Endothelial cell (in vitro differentiated cells): Measurements from ENCODE around the gene DNAI1. TPM values are rescaled to one million over a fixed set of nuclear protein-coding genes. Genes with fewer than 3 reads are reported as not detected.

Experiments used
- DNase-seq: peaks from one replicate; pipeline ENCODE4 v3.0.0; 2021; ENCODE audit warnings: low spot score
- H3K27ac Mint-ChIP-seq: one replicate; pipeline ENCODE4 v1.8.0; 2021; ENCODE audit warnings: mixed read lengths, inconsistent platforms; ENCODE audit not compliant: unreplicated experiment
- H3K27me3 Mint-ChIP-seq: one replicate; pipeline ENCODE4 v1.8.0; 2021; ENCODE audit warnings: mild to moderate bottlenecking, moderate library complexity, mixed read lengths, inconsistent platforms; ENCODE audit not compliant: unreplicated experiment
- H3K36me3 Mint-ChIP-seq: one replicate; pipeline ENCODE4 v1.8.0; 2021; ENCODE audit warnings: mild to moderate bottlenecking, low read depth, mixed read lengths, inconsistent platforms; ENCODE audit not compliant: unreplicated experiment
- H3K4me1 Mint-ChIP-seq: one replicate; pipeline ENCODE4 v1.8.0; 2021; ENCODE audit warnings: mild to moderate bottlenecking, mixed read lengths, inconsistent platforms; ENCODE audit not compliant: unreplicated experiment
- H3K4me3 Mint-ChIP-seq: one replicate; pipeline ENCODE4 v1.8.0; 2021; ENCODE audit warnings: mild to moderate bottlenecking, mixed read lengths, inconsistent platforms; ENCODE audit not compliant: unreplicated experiment
- H3K9me3 Mint-ChIP-seq: one replicate; pipeline ENCODE4 v1.8.0; 2021; ENCODE audit warnings: mixed read lengths, inconsistent platforms; ENCODE audit not compliant: unreplicated experiment
- total RNA-seq: library from RNA; stranded (reverse); fragmentation: NEBNext Ultra II Directional; extraction: Animal tissue kit (Norgen Biotek cat#: 25700); gene quantifications from one replicate; pipeline ENCODE4 v1.2.1, GENCODE V29; 2021; ENCODE audit not compliant: unreplicated experiment
- TF ChIP-seq, protein P1 (sequence below): fragments of 200-600 bp; sonication (generic); IDR thresholded peaks from one replicate; pipeline ENCODE4 v1.5.0; 2021; ENCODE audit warnings: antibody characterized with exemption; ENCODE audit not compliant: unreplicated experiment

The DNAI1 gene
- total RNA-seq, 1 donor from 2014 or later: 0.74 TPM

GRCh38 chr9:34485822-34486221 is 27.2 kb downstream of the DNAI1 start:
- H3K9me3 Mint-ChIP-seq: no peaks in the 10 kb centered on the region
- no peaks in the 10 kb centered on the region for H3K36me3 Mint-ChIP-seq
- no peak overlapping the region for H3K27ac Mint-ChIP-seq
- TF ChIP-seq, protein P1, sequence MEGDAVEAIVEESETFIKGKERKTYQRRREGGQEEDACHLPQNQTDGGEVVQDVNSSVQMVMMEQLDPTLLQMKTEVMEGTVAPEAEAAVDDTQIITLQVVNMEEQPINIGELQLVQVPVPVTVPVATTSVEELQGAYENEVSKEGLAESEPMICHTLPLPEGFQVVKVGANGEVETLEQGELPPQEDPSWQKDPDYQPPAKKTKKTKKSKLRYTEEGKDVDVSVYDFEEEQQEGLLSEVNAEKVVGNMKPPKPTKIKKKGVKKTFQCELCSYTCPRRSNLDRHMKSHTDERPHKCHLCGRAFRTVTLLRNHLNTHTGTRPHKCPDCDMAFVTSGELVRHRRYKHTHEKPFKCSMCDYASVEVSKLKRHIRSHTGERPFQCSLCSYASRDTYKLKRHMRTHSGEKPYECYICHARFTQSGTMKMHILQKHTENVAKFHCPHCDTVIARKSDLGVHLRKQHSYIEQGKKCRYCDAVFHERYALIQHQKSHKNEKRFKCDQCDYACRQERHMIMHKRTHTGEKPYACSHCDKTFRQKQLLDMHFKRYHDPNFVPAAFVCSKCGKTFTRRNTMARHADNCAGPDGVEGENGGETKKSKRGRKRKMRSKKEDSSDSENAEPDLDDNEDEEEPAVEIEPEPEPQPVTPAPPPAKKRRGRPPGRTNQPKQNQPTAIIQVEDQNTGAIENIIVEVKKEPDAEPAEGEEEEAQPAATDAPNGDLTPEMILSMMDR: no peak
- no peaks in the 10 kb centered on the region for H3K4me1 Mint-ChIP-seq
- H3K4me3 Mint-ChIP-seq: no peak overlapping the region
- H3K27me3 Mint-ChIP-seq: no peaks in the 10 kb centered on the region
- no peak for DNase-seq

DNA sequence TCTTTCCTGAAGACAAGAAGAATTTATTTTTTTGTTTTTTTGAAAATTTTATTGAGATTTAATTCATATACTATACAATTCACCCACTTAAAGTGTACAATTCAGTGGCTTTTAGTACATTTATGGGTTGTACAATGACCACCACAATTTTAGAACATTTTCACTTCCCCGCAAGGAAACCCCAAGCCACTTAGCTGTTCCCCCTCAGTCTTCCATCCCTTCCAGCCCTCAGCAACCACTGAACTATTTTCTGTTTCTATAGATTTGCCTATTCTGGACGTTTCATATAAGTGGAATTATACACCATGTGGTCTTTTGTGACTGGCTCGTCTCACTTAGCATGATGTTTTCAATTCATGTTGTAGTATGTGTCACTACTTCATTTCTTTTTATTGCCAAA is 28.0 kb downstream of the DNAI1 start:
- Mint-ChIP-seq H3K36me3 (no peaks in the 10 kb centered on the region), H3K9me3 (no peaks in the 10 kb centered on the region), H3K27me3 (no peaks in the 10 kb centered on the region), H3K4me1 (no peaks in the 10 kb centered on the region), H3K27ac (no peak overlapping the region), H3K4me3 (no peak overlapping the region)
- no peak for DNase-seq
- TF ChIP-seq, protein P1: no peak

GRCh38 chr9:34490360-34490759 is 31.8 kb downstream of the DNAI1 start:
- H3K27ac Mint-ChIP-seq: no peak overlapping the region
- H3K36me3 Mint-ChIP-seq: no peaks in the 10 kb centered on the region
- no peaks in the 10 kb centered on the region for H3K27me3 Mint-ChIP-seq
- no peaks in the 10 kb centered on the region for H3K9me3 Mint-ChIP-seq
- TF ChIP-seq, protein P1: no peak
- no peak overlapping the region for H3K4me3 Mint-ChIP-seq
- no peak for DNase-seq
- peaks cover 3% of the 10 kb centered on the region for H3K4me1 Mint-ChIP-seq

- DNase-seq: no peak
- Mint-ChIP-seq H3K27ac (no peak overlapping the region), H3K4me3 (no peak overlapping the region), H3K9me3 (no peaks in the 10 kb centered on the region), H3K4me1 (peaks cover 6% of the 10 kb centered on the region), H3K27me3 (no peaks in the 10 kb centered on the region), H3K36me3 (no peaks in the 10 kb centered on the region)
- TF ChIP-seq, protein P1: no peak
Measured at GRCh38 chr9:34490760-34491159, 32.2 kb downstream of the DNAI1 start.

DNA sequence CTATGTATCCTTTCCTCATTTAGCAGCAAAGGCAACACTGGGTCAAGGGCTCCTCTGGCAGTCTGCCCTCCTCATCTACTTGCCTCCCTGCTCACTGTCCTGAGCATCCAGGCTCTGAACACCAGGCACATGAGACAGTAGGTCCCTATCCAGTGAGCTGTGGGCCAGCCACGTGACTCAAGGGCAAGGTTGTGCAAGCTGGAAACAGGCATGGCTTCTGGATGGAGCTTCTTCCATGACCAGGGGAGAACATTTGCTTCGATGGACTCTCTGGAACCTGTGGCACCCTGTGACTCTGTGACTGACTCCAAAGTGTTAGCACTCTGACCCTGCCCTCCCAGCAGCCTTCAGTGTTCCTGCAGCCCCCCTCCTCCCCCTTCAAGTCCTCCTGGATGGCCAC is 33.0 kb downstream of the DNAI1 start:
- Mint-ChIP-seq H3K9me3 (no peaks in the 10 kb centered on the region), H3K27me3 (no peaks in the 10 kb centered on the region), H3K36me3 (no peaks in the 10 kb centered on the region), H3K4me3 (no peak overlapping the region), H3K27ac (no peak overlapping the region), H3K4me1 (peaks cover 14% of the 10 kb centered on the region)
- no peak for DNase-seq
- TF ChIP-seq, protein P1: no peak
